Measurements from ENCODE around the gene SPATA33. TPM values are rescaled to one million over a fixed set of nuclear protein-coding genes. Genes with fewer than 3 reads are reported as not detected.
A peak's percentile ranks its signal among the peaks of the same experiment; 100 is the strongest.
"Not testable (repeated sequence)": the region's sequence is repeated elsewhere in the genome, so short reads cannot be mapped to it uniquely, and the experiment has no call there.

Gene SPATA33
- total RNA-seq, 1 experiment from 2014 or later: 7.2 TPM

DNA sequence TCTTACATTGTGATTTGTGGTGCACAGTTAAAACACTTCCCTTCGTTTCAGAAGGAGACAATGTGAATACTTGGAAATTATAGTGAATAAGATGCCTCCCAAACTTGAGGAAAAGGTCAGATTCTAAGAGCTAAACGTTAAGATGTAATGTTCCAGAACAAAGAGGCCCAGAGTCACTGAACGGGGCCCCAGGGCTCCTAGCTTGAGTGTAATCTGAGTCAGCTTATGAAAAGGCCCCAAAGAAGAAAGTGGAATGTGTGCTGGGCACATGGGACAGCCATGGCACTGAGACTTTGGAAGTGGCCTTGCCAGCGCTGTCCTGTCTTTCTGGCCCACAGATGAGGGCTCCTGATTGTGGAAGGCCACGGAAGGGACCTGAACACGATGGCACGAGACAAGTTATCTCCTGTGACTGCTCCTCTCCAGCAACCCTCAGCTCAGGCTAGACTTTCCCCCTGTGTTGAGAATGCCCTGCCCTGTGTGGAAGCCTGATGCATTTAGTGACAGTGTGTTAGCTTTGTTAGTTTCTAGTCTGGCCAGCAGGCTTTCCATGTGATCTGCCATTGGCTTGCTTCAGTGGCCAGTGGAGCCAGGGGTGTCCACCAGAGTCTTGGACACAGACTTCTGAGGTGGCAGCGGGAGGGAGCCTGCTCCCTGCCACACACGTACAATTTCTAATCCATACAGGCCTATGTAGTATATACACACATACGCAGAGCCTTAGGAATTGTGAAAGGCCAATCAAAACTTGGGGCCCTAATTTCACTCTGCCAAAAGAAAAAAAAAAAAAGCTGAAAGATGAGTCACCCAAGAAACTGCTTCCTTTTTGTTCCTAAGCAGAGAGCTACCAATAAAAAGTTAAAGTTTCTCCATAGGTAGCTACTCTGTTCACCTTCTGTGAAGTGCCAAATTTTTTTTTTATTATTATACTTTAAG is 13.1 kb downstream of the SPATA33 start:
- H3K27me3 Mint-ChIP-seq (ENCODE audit: insufficient read depth, unreplicated experiment): no peaks in the 10 kb centered on the region
- intact Hi-C loops (cut with micrococcal nuclease): no loop called here
- peak overlapping the region; percentile 12 for H3K27ac Mint-ChIP-seq (ENCODE audit: low read depth, unreplicated experiment)
- ChIA-PET CTCF (interaction anchor here (0.6 to 1.1 kb wide), 5 partner anchors 22 to 194 kb away, joined by 3 read pairs; no protein-coding TSS in a partner anchor), POLR2A (interaction anchor here (0.6 to 2.8 kb wide), 6 partner anchors 11 to 109 kb away, joined by 3 to 21 read pairs (median 3); partner anchors contain the start of genes CDK10, CHMP1A and SPATA33)
- no peaks in the 10 kb centered on the region for H3K4me1 Mint-ChIP-seq (ENCODE audit: insufficient read depth, unreplicated experiment)
- no TSS peak for BruUV-seq (replicated peaks)
- H3K4me3 Mint-ChIP-seq (ENCODE audit: unreplicated experiment): no peak overlapping the region
- H3K9me3 Mint-ChIP-seq (ENCODE audit: unreplicated experiment): no peaks in the 10 kb centered on the region
- TF ChIP-seq, protein P1, sequence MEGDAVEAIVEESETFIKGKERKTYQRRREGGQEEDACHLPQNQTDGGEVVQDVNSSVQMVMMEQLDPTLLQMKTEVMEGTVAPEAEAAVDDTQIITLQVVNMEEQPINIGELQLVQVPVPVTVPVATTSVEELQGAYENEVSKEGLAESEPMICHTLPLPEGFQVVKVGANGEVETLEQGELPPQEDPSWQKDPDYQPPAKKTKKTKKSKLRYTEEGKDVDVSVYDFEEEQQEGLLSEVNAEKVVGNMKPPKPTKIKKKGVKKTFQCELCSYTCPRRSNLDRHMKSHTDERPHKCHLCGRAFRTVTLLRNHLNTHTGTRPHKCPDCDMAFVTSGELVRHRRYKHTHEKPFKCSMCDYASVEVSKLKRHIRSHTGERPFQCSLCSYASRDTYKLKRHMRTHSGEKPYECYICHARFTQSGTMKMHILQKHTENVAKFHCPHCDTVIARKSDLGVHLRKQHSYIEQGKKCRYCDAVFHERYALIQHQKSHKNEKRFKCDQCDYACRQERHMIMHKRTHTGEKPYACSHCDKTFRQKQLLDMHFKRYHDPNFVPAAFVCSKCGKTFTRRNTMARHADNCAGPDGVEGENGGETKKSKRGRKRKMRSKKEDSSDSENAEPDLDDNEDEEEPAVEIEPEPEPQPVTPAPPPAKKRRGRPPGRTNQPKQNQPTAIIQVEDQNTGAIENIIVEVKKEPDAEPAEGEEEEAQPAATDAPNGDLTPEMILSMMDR (IDR thresholded peaks at IDR 0.05; ENCODE audit: unreplicated experiment): no peak
- no peaks in the 10 kb centered on the region for H3K36me3 Mint-ChIP-seq (ENCODE audit: insufficient read depth, unreplicated experiment)
- peak; percentile 51 for DNase-seq (ENCODE audit: unreplicated experiment)

DNA sequence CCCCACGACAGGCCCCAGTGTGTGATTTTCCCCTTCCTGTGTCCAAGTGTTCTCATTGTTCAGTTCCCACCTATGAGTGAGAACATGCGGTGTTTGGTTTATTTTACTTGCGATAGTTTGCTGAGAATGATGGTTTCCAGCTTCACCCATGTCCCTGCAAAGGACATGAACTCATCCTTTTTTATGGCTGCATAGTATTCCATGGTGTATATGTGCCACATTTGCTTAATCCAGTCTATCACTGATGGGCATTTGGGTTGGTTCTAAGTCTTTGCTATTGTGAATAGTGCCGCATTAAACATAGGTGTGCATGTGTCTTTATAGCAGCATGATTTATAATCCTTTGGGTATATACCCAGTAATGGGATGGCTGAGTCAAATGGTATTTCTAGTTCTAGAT is 13.9 kb downstream of the SPATA33 start:
- ChIA-PET POLR2A (interaction anchor here (0.6 to 2.8 kb wide), 4 partner anchors 10 to 109 kb away, joined by 3 to 21 read pairs (median 8); partner anchors contain the start of genes CDK10, CHMP1A and SPATA33), CTCF (interaction anchor here (0.6 kb wide), 4 partner anchors 21 to 193 kb away, joined by 3 read pairs; no protein-coding TSS in a partner anchor)
- intact Hi-C loops (cut with micrococcal nuclease); H3K4me1 Mint-ChIP-seq (ENCODE audit: insufficient read depth, unreplicated experiment); H3K27me3 Mint-ChIP-seq (ENCODE audit: insufficient read depth, unreplicated experiment); H3K9me3 Mint-ChIP-seq (ENCODE audit: unreplicated experiment); DNase-seq (ENCODE audit: unreplicated experiment); H3K27ac Mint-ChIP-seq (ENCODE audit: low read depth, unreplicated experiment); H3K4me3 Mint-ChIP-seq (ENCODE audit: unreplicated experiment); BruUV-seq (replicated peaks); H3K36me3 Mint-ChIP-seq (ENCODE audit: insufficient read depth, unreplicated experiment): not testable (repeated sequence)

DNA sequence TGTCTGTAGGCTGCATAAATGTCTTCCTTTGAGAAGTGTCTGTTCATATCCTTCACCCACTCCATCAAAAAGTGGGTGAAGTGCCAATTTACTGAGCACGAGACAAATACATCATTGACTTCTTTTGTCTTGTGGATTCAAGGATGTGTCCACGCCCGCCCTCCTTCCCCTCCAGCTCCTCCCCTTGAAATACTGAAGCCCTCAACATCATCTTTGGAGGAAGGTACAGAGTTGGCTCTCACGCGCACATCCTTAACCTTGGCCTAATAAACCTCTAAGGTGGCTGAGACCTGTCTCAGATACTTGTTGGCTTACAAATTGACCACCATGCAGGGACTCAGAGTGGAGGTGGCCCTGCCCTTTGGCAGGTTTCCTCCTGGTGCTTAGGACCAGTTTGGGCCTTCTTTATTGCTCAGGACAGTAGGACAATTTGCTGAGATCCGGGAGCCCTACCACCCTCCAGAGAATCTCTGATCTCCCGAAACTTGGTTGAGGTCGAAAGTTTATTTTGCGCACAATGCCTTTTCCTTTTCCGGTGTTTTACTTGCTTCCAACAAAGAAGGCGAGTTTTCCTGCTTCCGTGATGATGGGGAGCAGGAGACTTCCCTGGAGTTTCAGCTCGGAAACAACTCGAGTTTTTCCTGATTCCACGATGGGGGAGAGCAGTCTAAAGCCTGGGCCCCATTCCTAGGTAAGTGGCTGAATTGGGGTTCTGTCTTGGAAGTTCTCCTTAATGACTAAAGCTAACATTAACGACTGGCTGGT is 14.7 kb downstream of the SPATA33 start:
- ChIA-PET CTCF (interaction anchor here (2.4 kb wide), 1 partner anchor 27 kb away, joined by 5 read pairs; no protein-coding TSS in a partner anchor), POLR2A (interaction anchor here (2.8 kb wide), 1 partner anchor 14 kb away, joined by 12 read pairs; the partner anchor contains the start of gene CDK10)
- DNase-seq (ENCODE audit: unreplicated experiment): no peak
- Mint-ChIP-seq H3K4me3 (ENCODE audit: unreplicated experiment) (no peak overlapping the region), H3K27me3 (ENCODE audit: insufficient read depth, unreplicated experiment) (no peaks in the 10 kb centered on the region), H3K9me3 (ENCODE audit: unreplicated experiment) (no peaks in the 10 kb centered on the region), H3K36me3 (ENCODE audit: insufficient read depth, unreplicated experiment) (no peaks in the 10 kb centered on the region), H3K27ac (ENCODE audit: low read depth, unreplicated experiment) (no peak overlapping the region), H3K4me1 (ENCODE audit: insufficient read depth, unreplicated experiment) (no peaks in the 10 kb centered on the region)
- TF ChIP-seq, protein P1 (IDR thresholded peaks at IDR 0.05; ENCODE audit: unreplicated experiment): no peak
- intact Hi-C loops (cut with micrococcal nuclease): no loop called here
- no TSS peak for BruUV-seq (replicated peaks)

DNA sequence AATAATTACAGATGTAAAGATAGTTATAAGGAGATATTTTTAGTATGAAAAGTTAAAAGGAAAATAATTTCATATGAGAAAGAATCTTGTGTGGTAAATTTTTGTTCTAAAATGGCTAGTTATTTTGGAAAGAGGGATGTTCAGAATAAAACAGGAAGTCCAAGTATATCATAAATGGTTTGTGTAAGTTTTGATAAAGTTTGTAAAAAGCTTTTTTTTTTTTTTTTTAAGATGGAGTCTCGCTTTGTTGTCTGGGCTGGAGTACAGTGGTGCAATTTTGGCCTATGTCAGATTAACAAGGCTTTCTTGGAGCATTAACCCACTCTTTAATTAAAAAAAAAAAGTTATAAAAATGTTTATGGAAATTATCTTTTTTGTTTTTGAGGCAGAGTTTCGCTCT is 20.6 kb downstream of the SPATA33 start:
- TF ChIP-seq, protein P1 (IDR thresholded peaks at IDR 0.05; ENCODE audit: unreplicated experiment): no peak
- no peaks in the 10 kb centered on the region for H3K36me3 Mint-ChIP-seq (ENCODE audit: insufficient read depth, unreplicated experiment)

More for the DNA sequence above, 20.6 kb downstream of the SPATA33 start:
- ChIA-PET POLR2A (interaction anchor here (2.2 kb wide), 1 partner anchor 8 kb away, joined by 6 read pairs; the partner anchor contains the start of gene CDK10), CTCF (interaction anchor here (0.6 to 0.9 kb wide), 6 partner anchors 10 to 484 kb away, joined by 3 to 4 read pairs (median 3); no protein-coding TSS in a partner anchor)
- Mint-ChIP-seq H3K9me3 (ENCODE audit: unreplicated experiment) (no peaks in the 10 kb centered on the region), H3K4me1 (ENCODE audit: insufficient read depth, unreplicated experiment) (no peaks in the 10 kb centered on the region), H3K27me3 (ENCODE audit: insufficient read depth, unreplicated experiment) (no peaks in the 10 kb centered on the region), H3K27ac (ENCODE audit: low read depth, unreplicated experiment) (no peak overlapping the region), H3K4me3 (ENCODE audit: unreplicated experiment) (no peak overlapping the region)
- intact Hi-C loops (cut with micrococcal nuclease): no loop called here
- BruUV-seq (replicated peaks): no TSS peak
- DNase-seq (ENCODE audit: unreplicated experiment): no peak
